Mucosa of gallbladder (tissue), 1 donor: Measurements from ENCODE around the gene SH3RF2. TPM values are rescaled to one million over a fixed set of nuclear protein-coding genes. Genes with fewer than 3 reads are reported as not detected.
A peak's percentile ranks its signal among the peaks of the same experiment; 100 is the strongest.
"Not testable (repeated sequence)": the region's sequence is repeated elsewhere in the genome, so short reads cannot be mapped to it uniquely, and the experiment has no call there.

Experiments
- DNase-seq: peaks from one replicate; pipeline ENCODE4 v3.0.0-alpha.2; 2020; ENCODE audit warnings: low spot score
- total RNA-seq: library from RNA; stranded (reverse); gene quantifications from one replicate; pipeline ENCODE4 v1.2.1, GENCODE V29; 2021
- donor health status: DM: no; HTN: no; CAD: no.

SH3RF2 gene
- total RNA-seq, 1 donor from 2014 or later: 106 TPM

DNA sequence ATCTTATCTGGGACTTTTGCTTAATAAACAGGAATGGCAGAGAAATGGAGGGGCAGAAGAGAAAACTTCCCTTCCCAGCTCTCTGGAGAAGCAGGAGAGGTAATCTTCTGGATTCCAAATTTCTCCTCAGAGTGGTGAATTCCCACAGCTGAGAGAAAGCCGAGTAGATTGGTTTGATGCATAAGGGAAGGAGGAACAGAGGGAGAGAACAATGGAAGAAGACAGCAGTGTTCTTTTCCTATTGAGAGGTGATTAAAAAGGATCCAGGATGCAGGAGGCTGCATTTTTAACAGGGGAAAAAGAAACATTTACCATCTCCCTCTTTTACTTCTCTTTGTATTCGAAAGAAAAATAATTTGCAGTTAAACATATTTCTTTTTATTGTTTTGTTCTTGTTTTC is 13.1 kb downstream of the SH3RF2 start:
- DNase-seq: no peak

GRCh38 chr5:145951071-145951470 is 14.7 kb downstream of the SH3RF2 start:
- no peak for DNase-seq

DNA sequence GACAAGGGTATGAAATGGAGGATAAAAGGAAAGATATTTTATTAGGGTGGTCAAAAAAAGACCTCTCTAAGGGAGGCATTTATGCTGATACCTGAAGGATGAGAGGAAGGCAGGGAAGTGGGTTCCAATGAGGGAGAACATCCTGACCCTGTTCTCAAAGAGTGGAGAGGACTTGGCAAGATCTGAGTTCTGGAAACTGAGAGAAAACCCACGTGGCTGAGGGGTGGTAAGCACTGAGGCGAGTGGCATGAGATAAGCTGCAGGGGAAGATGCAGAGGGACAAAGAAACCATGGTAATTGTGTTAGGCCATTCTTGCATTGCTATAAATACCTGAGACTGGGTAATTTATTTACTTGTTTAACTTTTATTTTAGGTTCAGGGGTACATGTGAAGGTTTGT is 16.8 kb downstream of the SH3RF2 start:
- no peak for DNase-seq

GRCh38 chr5:145954140-145954539 is 17.8 kb downstream of the SH3RF2 start:
- DNase-seq: not testable (repeated sequence)

DNA sequence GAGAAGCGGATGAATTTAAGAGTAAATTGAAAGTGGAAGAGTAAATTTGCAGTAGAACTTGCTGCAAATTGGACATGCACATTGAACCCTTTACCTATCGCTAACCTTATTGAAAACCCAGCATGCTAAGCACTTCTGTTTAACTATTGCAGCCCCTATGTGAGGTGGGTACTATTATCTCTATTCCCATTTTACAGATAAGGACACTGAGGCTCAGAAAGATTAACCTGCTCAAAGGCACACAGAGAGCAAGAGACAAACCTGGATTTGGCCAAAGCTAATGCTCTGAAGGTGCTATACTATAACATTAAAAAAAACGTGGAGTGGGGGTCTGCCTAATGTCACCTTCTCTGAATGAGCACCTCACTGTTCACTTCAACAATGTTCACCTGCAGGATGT is 21.0 kb downstream of the SH3RF2 start:
- no peak for DNase-seq

DNA sequence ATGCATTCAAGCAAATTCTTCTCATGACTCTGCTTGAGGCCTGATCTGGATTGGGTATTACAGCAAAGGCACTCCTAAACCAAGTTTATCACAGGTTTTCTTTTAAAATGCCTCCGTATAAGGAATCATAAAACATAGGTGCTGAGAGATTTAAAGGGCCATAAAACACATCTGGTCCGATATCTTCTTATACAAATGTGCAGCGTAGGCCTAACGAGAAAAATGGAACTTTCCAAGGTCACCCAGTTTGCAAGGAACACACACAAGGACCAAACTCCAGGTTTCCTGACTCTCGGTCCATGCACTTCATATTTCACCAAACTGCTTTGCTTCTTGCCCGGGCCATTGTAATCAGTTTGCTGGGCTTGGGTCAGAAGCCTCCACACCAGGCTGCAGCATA is 22.1 kb downstream of the SH3RF2 start:
- DNase-seq: no peak

- no peak for DNase-seq
These were observed 23.8 kb downstream of the SH3RF2 start for GRCh38 chr5:145960166-145960565.

DNA sequence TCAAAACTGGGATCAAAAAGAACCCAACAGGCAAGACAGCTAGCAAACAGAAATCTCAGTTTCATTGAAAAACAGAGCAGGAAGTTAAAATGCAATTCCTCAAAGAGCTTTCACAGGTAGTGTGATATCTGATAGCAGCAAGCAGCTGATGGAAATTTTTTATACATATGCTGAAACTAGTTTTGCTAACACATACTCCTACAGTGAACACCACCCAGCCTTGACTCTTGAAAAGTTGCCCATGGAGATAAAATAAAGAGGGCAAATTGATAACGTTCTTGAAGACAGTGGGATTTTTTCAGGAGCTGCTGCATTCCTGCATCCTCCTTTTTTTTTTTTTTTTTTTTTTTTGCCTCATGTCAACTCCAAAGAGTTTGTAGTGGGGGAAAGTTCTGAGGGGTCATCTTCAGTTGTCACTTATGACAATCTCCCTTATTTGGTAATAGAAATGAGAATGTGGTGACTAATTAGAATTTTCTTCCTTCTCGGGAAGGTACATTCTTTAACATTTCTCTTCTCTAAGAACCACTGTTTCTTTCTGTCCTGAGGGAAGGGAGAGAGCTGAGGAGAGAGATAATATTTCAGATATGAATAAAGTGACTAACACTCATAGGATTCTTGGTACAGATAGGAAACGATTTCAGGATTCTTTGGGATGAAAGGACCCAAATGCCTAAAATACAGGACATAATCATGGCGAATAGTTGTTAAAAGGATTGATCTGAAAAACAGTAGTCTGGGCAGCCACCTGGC is 24.6 kb downstream of the SH3RF2 start:
- no peak for DNase-seq

DNA sequence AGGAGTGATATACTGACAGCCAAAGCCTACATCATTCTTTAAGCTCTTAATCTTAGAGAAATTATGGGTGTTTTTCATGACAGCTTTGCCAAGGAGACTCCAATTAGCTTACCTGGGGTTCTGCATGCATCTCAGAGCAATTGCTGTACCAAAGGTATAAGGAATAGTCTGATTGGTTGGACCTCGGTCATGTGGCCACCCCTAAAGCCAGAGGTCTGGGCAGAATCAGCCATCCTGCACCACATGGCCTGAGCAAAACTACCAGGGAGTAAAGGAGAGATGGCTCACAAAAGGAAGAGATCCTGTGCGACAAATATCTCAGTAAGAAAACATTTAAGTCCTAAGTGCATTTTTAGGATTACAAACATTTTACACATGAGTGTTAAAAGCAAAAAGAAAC is 25.6 kb downstream of the SH3RF2 start:
- DNase-seq: no peak

GRCh38 chr5:145964008-145964407 is 27.6 kb downstream of the SH3RF2 start:
- not testable (repeated sequence) for DNase-seq

- peak; percentile 55 for DNase-seq
These were observed 29.4 kb downstream of the SH3RF2 start for GRCh38 chr5:145965804-145966203.

GRCh38 chr5:145967296-145967695 is 30.9 kb downstream of the SH3RF2 start:
- DNase-seq: no peak

DNA sequence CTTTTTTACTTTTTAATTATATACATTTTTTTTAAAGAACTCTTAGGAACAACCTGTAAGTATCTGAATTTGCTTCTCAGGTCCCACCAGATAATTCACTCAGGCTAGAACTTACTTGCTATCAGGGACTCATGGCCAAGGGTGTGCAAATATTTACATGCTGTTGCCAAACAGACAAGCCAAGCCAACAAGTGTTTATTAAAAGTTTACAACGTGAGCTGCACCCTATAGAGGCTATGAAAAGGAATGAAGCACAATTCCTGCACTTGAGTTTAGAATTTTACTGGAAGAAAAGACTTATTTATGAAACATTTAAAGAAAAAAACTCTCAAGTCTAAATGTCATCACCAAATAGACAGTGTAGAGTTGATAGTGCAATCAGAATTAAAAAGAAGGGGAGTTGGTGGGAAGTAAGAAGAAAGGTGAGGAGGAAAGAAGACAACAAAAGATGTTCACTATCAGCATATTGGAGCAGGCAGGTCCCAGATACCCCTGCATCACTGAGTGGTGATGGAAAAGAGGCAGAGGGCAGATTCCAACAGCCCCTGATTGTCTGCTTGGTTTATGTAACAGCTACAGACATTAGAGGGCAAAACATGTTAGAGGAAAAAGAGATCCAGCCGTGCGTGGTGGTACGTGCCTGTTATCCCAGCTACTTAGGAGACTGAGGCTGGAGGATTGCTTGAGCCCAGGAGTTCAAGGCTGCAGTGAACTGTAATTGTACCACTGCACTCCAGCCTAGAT is 32.8 kb downstream of the SH3RF2 start:
- no peak for DNase-seq

DNA sequence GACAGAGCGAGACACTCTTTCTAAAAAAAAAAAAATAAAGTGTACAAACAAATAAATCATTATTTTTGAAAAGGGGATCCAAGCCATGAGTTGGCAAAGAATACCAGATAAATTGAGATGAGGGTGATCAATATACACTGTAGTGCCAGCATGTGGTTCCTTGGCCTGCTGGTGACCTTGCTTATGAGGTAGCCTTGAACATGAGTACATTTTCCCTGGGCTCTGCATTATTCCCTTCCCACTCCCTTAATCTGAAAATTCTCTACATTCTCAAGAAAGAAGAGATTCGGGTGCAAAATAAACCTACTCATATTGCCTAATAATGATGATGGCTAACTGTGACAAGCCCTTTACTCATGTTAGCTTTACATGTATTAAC is 33.3 kb downstream of the SH3RF2 start:
- DNase-seq: no peak

- no peak for DNase-seq
These were observed 34.7 kb downstream of the SH3RF2 start for GRCh38 chr5:145971108-145971507.

- no peak for DNase-seq
These were observed 35.3 kb downstream of the SH3RF2 start for GRCh38 chr5:145971701-145972100.

- no peak for DNase-seq
These were observed 38.6 kb downstream of the SH3RF2 start for GRCh38 chr5:145975001-145975360.

DNA sequence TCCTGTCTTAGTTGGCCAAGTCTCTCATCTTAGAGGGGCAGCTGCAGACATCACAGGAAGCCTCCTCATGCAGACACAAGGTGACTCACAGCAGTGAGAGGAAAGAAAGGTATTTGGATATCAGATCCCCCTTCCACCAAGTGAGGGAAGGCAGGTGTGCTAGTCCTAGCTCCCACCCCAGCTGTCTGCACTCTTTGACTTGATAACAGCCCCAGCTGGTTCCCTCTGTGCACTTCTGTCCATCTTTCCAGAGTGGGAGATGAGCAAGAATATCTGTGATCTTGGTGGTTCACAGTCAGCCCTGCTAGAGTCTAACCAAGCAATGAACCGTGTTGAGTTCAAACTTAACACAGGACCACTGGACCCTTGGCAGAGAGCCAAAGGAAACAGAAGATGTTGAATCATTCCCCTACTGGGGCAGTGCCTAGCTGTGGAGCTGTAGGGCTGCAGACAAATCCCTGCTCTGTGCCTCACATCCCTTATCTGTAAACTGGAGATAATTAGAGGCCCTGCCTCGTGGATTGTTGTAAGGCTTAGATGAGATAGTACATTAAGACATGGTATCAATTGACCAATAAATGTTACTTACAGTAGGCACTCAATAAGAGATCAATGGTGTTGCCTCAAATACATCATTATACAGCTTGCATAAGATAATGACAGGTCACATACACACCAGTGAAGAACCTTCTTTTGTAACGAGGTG is 39.1 kb downstream of the SH3RF2 start:
- DNase-seq: no peak

DNA sequence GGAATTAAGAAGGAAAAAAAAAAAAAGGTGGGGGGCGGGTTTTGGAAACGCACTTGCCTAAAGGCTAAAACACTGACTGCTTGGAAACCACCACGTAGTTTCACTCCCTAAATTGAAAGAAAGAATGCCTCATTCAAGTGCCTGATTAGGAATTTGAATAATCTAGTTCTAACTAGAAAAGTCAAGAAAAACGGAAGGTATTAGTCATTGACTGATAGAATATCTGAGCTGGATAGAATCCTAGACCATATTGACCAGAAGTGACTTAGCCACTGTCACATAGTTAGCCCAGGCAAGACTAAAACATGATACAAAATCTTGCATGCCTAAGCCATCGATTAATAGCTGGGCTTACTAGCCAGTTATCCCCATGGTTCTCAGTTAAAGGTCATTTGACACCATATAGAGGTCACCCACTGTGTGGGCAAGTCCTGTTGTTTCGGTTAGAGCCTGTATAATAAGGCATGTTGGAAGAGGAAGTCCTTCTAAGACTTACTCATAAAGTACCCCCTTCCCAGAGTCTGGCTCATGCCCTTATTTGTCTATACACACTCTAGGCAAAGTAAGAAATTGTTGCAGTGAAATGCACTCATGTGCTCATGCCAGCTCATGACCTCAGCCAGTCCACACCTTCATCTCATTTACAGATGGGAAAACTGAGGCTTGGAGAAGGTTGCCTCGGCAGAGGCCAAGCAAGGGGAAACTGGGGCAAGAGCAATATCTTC is 40.2 kb downstream of the SH3RF2 start:
- DNase-seq: no peak

GRCh38 chr5:145978171-145978570 is 41.8 kb downstream of the SH3RF2 start:
- no peak for DNase-seq

DNA sequence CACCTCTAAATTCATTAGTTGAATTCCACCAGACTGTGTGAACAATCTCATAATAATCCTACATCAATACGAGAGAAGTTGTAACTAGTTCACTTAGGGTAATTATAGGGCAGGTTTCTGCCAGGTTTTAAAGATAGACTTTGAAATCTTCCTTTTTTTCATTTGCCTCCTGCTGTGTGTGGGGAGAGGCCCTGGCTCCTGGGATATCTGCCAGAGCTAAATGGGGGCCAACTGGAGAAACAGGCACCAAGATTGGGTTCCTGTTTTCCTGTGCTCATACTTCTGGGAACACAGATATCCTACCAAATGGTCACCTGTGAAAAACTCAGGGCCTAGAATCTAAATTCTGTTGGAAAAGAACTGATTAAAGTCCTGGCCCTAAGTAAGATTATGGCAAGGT is 42.3 kb downstream of the SH3RF2 start:
- DNase-seq: peak; percentile 75
